NCI-H510A treated with DMSO at 0.1 percent for 48 hours (cell line): Measurements from ENCODE around the gene MACROD1.

Experiments used
- DNase-seq: peaks from one replicate; lab custom pipeline; 2025; lab: John Stamatoyannopoulos, UW

MACROD1 gene

DNA sequence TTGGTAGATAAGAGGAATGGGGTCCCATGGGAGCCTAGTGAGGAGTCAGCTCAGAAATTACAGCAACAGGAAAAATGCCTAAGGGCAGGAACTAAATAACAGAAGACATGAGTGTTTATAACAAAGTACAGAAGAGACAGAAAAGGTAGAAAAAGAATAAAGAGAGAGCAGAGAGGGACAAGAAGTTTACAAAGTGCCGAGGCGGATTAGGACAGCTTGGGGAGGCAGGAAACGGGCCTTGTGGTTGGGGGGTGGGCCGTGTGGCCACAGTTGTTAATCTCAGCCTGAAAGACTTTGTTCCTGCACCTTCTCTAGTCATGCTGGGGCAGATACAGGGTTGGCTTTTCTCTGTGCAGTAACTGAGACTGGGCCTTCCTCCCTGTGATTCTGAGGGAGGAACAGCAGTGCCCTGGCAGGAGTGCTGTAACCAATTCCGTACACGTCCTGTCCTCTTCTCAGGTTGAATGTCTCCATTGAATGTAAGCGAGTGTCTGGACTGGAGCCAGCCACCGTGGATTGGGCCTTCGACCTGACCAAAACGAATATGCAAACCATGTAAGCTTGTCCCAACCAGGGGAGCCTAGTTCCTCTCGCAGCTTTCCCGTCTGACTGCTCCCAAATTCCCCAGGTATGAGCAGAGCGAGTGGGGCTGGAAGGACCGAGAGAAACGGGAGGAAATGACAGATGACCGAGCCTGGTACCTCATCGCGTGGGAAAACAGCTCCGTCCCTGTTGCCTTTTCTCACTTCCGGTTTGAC, 214.0 kb downstream of the MACROD1 start:
- no peak for DNase-seq
